ENCODE data around the gene OR10T2. TPM values are rescaled to one million over a fixed set of nuclear protein-coding genes. Genes with fewer than 3 reads are reported as not detected.
"Not testable (repeated sequence)": the region's sequence is repeated elsewhere in the genome, so short reads cannot be mapped to it uniquely, and the experiment has no call there.

OR10T2 gene
- total RNA-seq, 1 experiment from 2014 or later: not detected

DNA sequence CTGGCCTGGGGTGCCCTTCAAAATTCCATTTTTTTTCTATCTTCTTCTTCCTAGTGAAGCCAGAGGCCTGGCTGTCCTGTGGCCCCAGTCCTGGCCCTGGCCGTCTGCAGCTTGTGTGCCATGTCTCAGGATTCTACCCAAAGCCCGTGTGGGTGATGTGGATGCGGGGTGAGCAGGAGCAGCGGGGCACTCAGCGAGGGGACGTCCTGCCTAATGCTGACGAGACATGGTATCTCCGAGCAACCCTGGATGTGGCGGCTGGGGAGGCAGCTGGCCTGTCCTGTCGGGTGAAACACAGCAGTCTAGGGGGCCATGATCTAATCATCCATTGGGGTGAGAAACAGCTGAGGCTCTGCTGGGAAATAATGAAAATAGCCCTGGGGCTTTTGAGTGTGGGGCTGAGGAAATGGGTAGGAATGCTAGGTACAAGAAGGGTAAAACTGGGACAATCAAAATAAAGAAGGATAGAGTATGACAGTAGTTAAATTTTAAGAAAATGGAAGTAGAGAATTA is 43.4 kb downstream of the OR10T2 start:
- H3F3A ChIP-seq (ENCODE audit: insufficient read depth, low read depth): no peaks in the 10 kb centered on the region
- no peak overlapping the region for H3K27ac ChIP-seq
- H3K4me3 ChIP-seq: no peak overlapping the region
- CTCF ChIA-PET: no interaction called here
- intact Hi-C loops (cut with micrococcal nuclease; ENCODE audit: unreplicated experiment): no loop called here
- POLR2A ChIA-PET (ENCODE audit: unreplicated experiment): no interaction called here
- H3K27me3 ChIP-seq (ENCODE audit: insufficient read depth, low read depth): 0 out of 2 replicates have a peak, but pooled peaks cover 2% of the 10 kb centered on the region
- H3K9me3 ChIP-seq (ENCODE audit: insufficient read depth, low read depth): 0 out of 2 replicates have a peak, but pooled peaks cover 2% of the 10 kb centered on the region
- H3K9me2 ChIP-seq (ENCODE audit: insufficient read depth): no peaks in the 10 kb centered on the region
- H3K4me1 ChIP-seq (replicated peaks; ENCODE audit: insufficient read depth): no peaks in the 10 kb centered on the region
- no TSS peak for BruUV-seq (replicated peaks)
- TF ChIP-seq, protein P1, sequence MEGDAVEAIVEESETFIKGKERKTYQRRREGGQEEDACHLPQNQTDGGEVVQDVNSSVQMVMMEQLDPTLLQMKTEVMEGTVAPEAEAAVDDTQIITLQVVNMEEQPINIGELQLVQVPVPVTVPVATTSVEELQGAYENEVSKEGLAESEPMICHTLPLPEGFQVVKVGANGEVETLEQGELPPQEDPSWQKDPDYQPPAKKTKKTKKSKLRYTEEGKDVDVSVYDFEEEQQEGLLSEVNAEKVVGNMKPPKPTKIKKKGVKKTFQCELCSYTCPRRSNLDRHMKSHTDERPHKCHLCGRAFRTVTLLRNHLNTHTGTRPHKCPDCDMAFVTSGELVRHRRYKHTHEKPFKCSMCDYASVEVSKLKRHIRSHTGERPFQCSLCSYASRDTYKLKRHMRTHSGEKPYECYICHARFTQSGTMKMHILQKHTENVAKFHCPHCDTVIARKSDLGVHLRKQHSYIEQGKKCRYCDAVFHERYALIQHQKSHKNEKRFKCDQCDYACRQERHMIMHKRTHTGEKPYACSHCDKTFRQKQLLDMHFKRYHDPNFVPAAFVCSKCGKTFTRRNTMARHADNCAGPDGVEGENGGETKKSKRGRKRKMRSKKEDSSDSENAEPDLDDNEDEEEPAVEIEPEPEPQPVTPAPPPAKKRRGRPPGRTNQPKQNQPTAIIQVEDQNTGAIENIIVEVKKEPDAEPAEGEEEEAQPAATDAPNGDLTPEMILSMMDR (conservative IDR thresholded peaks at IDR 0.05): no peak
- TF ChIP-seq EZH2 (IDR thresholded peaks at IDR 0.05; ENCODE audit: low read depth): no peak
- no peaks in the 10 kb centered on the region for H3K79me2 ChIP-seq (ENCODE audit: low read depth)
- no peaks in the 10 kb centered on the region for H4K20me1 ChIP-seq (ENCODE audit: insufficient read depth)
- no peak overlapping the region for H2AFZ ChIP-seq
- no peak for DNase-seq
- H3K4me2 ChIP-seq: no peak overlapping the region
- H3K36me3 ChIP-seq (ENCODE audit: low read depth): no peaks in the 10 kb centered on the region

DNA sequence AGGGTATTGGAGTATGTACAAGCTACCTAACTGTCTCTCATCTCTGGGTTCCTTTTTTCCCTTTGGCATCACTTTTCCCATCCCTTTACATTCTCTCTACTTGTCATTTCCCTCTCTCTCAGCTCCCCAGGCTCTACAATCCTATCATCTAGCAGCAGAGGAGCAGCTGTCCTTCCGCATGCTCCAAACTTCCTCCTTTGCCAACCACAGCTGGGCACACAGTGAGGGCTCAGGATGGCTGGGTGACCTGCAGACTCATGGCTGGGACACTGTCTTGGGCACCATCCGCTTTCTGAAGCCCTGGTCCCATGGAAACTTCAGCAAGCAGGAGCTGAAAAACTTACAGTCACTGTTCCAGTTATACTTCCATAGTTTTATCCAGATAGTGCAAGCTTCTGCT is 45.0 kb downstream of the OR10T2 start:
- intact Hi-C loops (cut with micrococcal nuclease; ENCODE audit: unreplicated experiment): no loop called here
- no peaks in the 10 kb centered on the region for H3K36me3 ChIP-seq (ENCODE audit: low read depth)
- 0 out of 2 replicates have a peak, but pooled peaks cover 4% of the 10 kb centered on the region for H3K9me3 ChIP-seq (ENCODE audit: insufficient read depth, low read depth)
- TF ChIP-seq, protein P1 (conservative IDR thresholded peaks at IDR 0.05): no peak
- no peak for TF ChIP-seq EZH2 (IDR thresholded peaks at IDR 0.05; ENCODE audit: low read depth)
- CTCF ChIA-PET: no interaction called here
- no peaks in the 10 kb centered on the region for H3F3A ChIP-seq (ENCODE audit: insufficient read depth, low read depth)
- BruUV-seq (replicated peaks): no TSS peak
- H3K79me2 ChIP-seq (ENCODE audit: low read depth): no peaks in the 10 kb centered on the region
- H3K4me3 ChIP-seq: no peak overlapping the region
- no peak for DNase-seq
- no peak overlapping the region for H3K4me2 ChIP-seq
- no peaks in the 10 kb centered on the region for H4K20me1 ChIP-seq (ENCODE audit: insufficient read depth)
- POLR2A ChIA-PET (ENCODE audit: unreplicated experiment): no interaction called here
- H3K27me3 ChIP-seq (ENCODE audit: insufficient read depth, low read depth): 0 out of 2 replicates have a peak, but pooled peaks cover 5% of the 10 kb centered on the region
- H3K27ac ChIP-seq: no peak overlapping the region
- H2AFZ ChIP-seq: no peak overlapping the region
- no peaks in the 10 kb centered on the region for H3K9me2 ChIP-seq (ENCODE audit: insufficient read depth)
- H3K4me1 ChIP-seq (replicated peaks; ENCODE audit: insufficient read depth): no peaks in the 10 kb centered on the region

- no peak for DNase-seq
- Histone ChIP-seq H2AFZ (no peak within 1 kb of the TSS), H4K20me1 (ENCODE audit: insufficient read depth) (no peaks in the 10 kb centered on the region), H3K9me3 (ENCODE audit: insufficient read depth, low read depth) (0 out of 2 replicates have a peak, but pooled peaks cover 4% of the 10 kb centered on the region), H3K27me3 (ENCODE audit: insufficient read depth, low read depth) (peaks cover 5% of the 10 kb centered on the region; the same call in 1 of the 2 replicates), H3K4me2 (no peak within 1 kb of the TSS), H3K4me1 (replicated peaks; ENCODE audit: insufficient read depth) (no peaks in the 10 kb centered on the region), H3K79me2 (ENCODE audit: low read depth) (no peaks in the 10 kb centered on the region), H3K27ac (no peak within 1 kb of the TSS), H3K36me3 (ENCODE audit: low read depth) (no peaks in the 10 kb centered on the region), H3F3A (ENCODE audit: insufficient read depth, low read depth) (no peaks in the 10 kb centered on the region), H3K9me2 (ENCODE audit: insufficient read depth) (no peaks in the 10 kb centered on the region), H3K4me3 (no peak within 1 kb of the TSS)
- POLR2A ChIA-PET (ENCODE audit: unreplicated experiment): no interaction called here
- CTCF ChIA-PET: no interaction called here
- no TSS peak for BruUV-seq (replicated peaks)
- TF ChIP-seq, protein P1 (conservative IDR thresholded peaks at IDR 0.05): no peak
- no peak for TF ChIP-seq EZH2 (IDR thresholded peaks at IDR 0.05; ENCODE audit: low read depth)
- intact Hi-C loops (cut with micrococcal nuclease; ENCODE audit: unreplicated experiment): no loop called here
These were observed 45.8 kb downstream of the OR10T2 start, which contains the start of gene CD1E for GRCh38 chr1:158353303-158354075. Gene CD1E (plus strand): TSS chr1:158353894. CDS start chr1:158353989, 95 bp downstream.

- DNase-seq; H3K36me3 ChIP-seq (ENCODE audit: low read depth); H4K20me1 ChIP-seq (ENCODE audit: insufficient read depth); H3K4me1 ChIP-seq (replicated peaks; ENCODE audit: insufficient read depth); H3K27ac ChIP-seq; BruUV-seq (replicated peaks); H3K4me2 ChIP-seq; CTCF ChIA-PET; POLR2A ChIA-PET (ENCODE audit: unreplicated experiment); H3K9me2 ChIP-seq (ENCODE audit: insufficient read depth); H3F3A ChIP-seq (ENCODE audit: insufficient read depth, low read depth); H3K79me2 ChIP-seq (ENCODE audit: low read depth); H3K9me3 ChIP-seq (ENCODE audit: insufficient read depth, low read depth); H3K4me3 ChIP-seq; H3K27me3 ChIP-seq (ENCODE audit: insufficient read depth, low read depth); intact Hi-C loops (cut with micrococcal nuclease; ENCODE audit: unreplicated experiment); H2AFZ ChIP-seq: not testable (repeated sequence)
These were observed 50.3 kb downstream of the OR10T2 start for GRCh38 chr1:158348946-158349345.
